CD14-positive monocyte (primary cell): Measurements from ENCODE around the gene CHST6. TPM values are rescaled to one million over a fixed set of nuclear protein-coding genes. Genes with fewer than 3 reads are reported as not detected.
"Not testable (repeated sequence)": the region's sequence is repeated elsewhere in the genome, so short reads cannot be mapped to it uniquely, and the experiment has no call there.

Experiments used
- DNase-seq, 3 donors: peaks; one replicate each; pipeline ENCODE4 v3.0.0-alpha.2; 2011 to 2022
- H2AFZ ChIP-seq: 2 replicates; pipeline ENCODE4 v1.6.0; 2012; ENCODE audit warnings: mild to moderate bottlenecking, low read depth, low read length, inconsistent platforms; ENCODE audit not compliant: insufficient read depth, poor library complexity, severe bottlenecking
- H3K27ac ChIP-seq, 2 donors: 1 replicate in 1 of 2; 2 replicates in 1 of 2; pipeline ENCODE4 v1.5.1; 2012 to 2013; ENCODE audit warnings: low read length in 2 of 2, control low read depth in 1 of 2, inconsistent platforms in 1 of 2, low read depth in 1 of 2, mild to moderate bottlenecking in 1 of 2
- H3K27me3 ChIP-seq, 2 donors: one replicate each; pipeline versions ENCODE4 v1.6.0 to v1.6.1; 2011 to 2013; ENCODE audit warnings: low read length in 2 of 2; ENCODE audit not compliant: control insufficient read depth in 2 of 2, insufficient read depth in 2 of 2
- H3K36me3 ChIP-seq, 2 donors: replicated peaks in 1 of 2; 1 replicate in 1 of 2; 2 replicates in 1 of 2; pipeline versions ENCODE4 v1.5.1 to v1.6.1; 2012 to 2013; ENCODE audit warnings: low read length in 2 of 2, control low read depth in 1 of 2, inconsistent platforms in 1 of 2, mild to moderate bottlenecking in 1 of 2; ENCODE audit not compliant: insufficient read depth in 2 of 2, control insufficient read depth in 1 of 2
- H3K4me1 ChIP-seq, 2 donors: 1 replicate in 1 of 2; 2 replicates in 1 of 2; pipeline versions ENCODE4 v1.5.1 to v1.6.1; 2012 to 2013; ENCODE audit warnings: low read length in 2 of 2, control low read depth in 1 of 2, inconsistent platforms in 1 of 2, mild to moderate bottlenecking in 1 of 2, moderate library complexity in 1 of 2; ENCODE audit not compliant: insufficient read depth in 2 of 2, control insufficient read depth in 1 of 2
- H3K4me2 ChIP-seq: replicated peaks from 2 replicates; pipeline ENCODE3; 2012; ENCODE audit warnings: low read length, moderate library complexity, mild to moderate bottlenecking; ENCODE audit not compliant: poor library complexity, severe bottlenecking; ENCODE audit errors: extremely low read depth
- H3K4me3 ChIP-seq, 3 experiments: fragments of 200-600 bp in 1 of 3; sonication (generic) in 1 of 3; replicated peaks in 1 of 3; 1 replicate in 2 of 3; 2 replicates in 1 of 3; pipeline ENCODE4 v1.5.1; 2011 to 2013; ENCODE audit warnings: low read length in 3 of 3, mild to moderate bottlenecking in 3 of 3, control low read depth in 2 of 3, low read depth in 2 of 3, inconsistent platforms in 1 of 3, moderate library complexity in 1 of 3
- H3K79me2 ChIP-seq: 2 replicates; pipeline ENCODE4 v1.6.0; 2012; ENCODE audit warnings: mild to moderate bottlenecking, control low read depth, inconsistent platforms, low read length, moderate library complexity; ENCODE audit not compliant: insufficient read depth
- H3K9ac ChIP-seq: 2 replicates; pipeline ENCODE4 v1.6.0; 2017; ENCODE audit warnings: low read length, mild to moderate bottlenecking; ENCODE audit not compliant: insufficient read depth, poor library complexity, severe bottlenecking
- H3K9me3 ChIP-seq, 2 donors: replicated peaks in 1 of 2; 1 replicate in 1 of 2; 2 replicates in 1 of 2; pipeline versions ENCODE4 v1.5.1 to v1.6.1; 2012 to 2013; ENCODE audit warnings: low read length in 2 of 2, control low read depth in 1 of 2; ENCODE audit not compliant: control insufficient read depth in 1 of 2, insufficient read depth in 1 of 2
- H4K20me1 ChIP-seq: 2 replicates; pipeline ENCODE4 v1.6.0; 2012; ENCODE audit warnings: mild to moderate bottlenecking, low read length, control low read depth, moderate library complexity; ENCODE audit not compliant: insufficient read depth
- H3K27ac Mint-ChIP-seq, 7 donors: one replicate each; pipeline ENCODE4 v1.8.0; 2020; ENCODE audit warnings: mild to moderate bottlenecking in 7 of 7, mixed read lengths in 7 of 7, moderate library complexity in 6 of 7, inconsistent platforms in 2 of 7
- H3K27me3 Mint-ChIP-seq, 3 donors: one replicate each; pipeline ENCODE4 v1.8.0; 2021 to 2022; ENCODE audit warnings: low read depth in 3 of 3, mild to moderate bottlenecking in 3 of 3, mixed read lengths in 3 of 3, moderate library complexity in 3 of 3, inconsistent platforms in 1 of 3
- H3K36me3 Mint-ChIP-seq, 2 donors: one replicate each; pipeline ENCODE4 v1.8.0; 2020; ENCODE audit warnings: mixed read lengths in 2 of 2, inconsistent platforms in 1 of 2, mild to moderate bottlenecking in 1 of 2
- H3K4me1 Mint-ChIP-seq: one replicate; pipeline ENCODE4 v1.8.0; 2020; ENCODE audit warnings: mild to moderate bottlenecking, mixed read lengths
- H3K4me3 Mint-ChIP-seq, 2 donors: one replicate each; pipeline ENCODE4 v1.8.0; 2020; ENCODE audit warnings: mild to moderate bottlenecking in 2 of 2, mixed read lengths in 2 of 2, moderate library complexity in 1 of 2
- H3K9me3 Mint-ChIP-seq, 7 donors: one replicate each; pipeline ENCODE4 v1.8.0; 2020 to 2022; ENCODE audit warnings: mixed read lengths in 7 of 7, mild to moderate bottlenecking in 6 of 7, moderate library complexity in 6 of 7, inconsistent platforms in 2 of 7
- WGBS: methylation state at CpG from one replicate; pipeline ENCODE4 v1.1.5; 2013; ENCODE audit warnings: missing lambda C conversion rate; ENCODE audit not compliant: insufficient coverage; 5-methylcytosine and 5-hydroxymethylcytosine counted together
- intact Hi-C, 2 donors: fragments of 100-400 bp; cut with micrococcal nuclease; formaldehyde crosslinking; loops; one replicate each; pipeline versions ENCODE4 v1.15.0 to v1.15.1; 2023
- polyA plus RNA-seq, 3 donors: library from polyadenylated mRNA; depleted of rRNA in 1 of 3; unstranded in 2 of 3; stranded (reverse) in 1 of 3; fragments of 300-500 nt in 2 of 3; fragments of >200 nt in 1 of 3; fragmentation: Illumina TruSeq in 2 of 3; gene quantifications; 1 replicate in 2 of 3; 2 replicates in 1 of 3; pipeline ENCODE4 v1.2.3, GENCODE V29; 2012 to 2021
- TF ChIP-seq, protein P1 (sequence below): fragments of 200-600 bp; IDR thresholded peaks from one replicate; pipeline ENCODE4 v1.8.0; 2022; ENCODE audit warnings: antibody characterized with exemption, mild to moderate bottlenecking

CHST6 gene
- polyA plus RNA-seq, 3 donors: 0.03 TPM; not detected in 2

DNA sequence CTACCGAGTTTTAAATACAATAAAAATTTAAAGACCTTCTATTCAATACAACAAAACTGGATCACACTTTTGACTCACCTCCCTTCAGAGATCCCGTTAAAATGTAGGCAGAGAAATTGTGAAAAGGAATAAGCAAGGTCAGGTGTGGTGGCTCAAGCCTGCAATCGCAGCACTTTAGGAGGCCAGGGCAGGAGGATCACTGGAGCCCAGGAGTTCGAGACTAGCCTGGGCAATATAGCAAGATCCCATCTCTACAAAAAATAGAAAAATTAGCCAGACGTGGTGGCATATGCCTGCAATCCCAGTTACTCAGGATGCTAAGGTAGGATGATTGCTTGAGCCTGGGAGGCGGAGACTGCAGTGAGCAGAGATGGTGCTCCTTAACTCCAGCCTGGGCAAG is 23.9 kb upstream of the CHST6 start:
- Mint-ChIP-seq H3K27ac (no peak overlapping the region), H3K27me3 (peaks cover 6 to 10% (median 8%) of the 10 kb centered on the region in 3 donors), H3K36me3 (peaks cover 0 to 4% of the 10 kb centered on the region in 2 donors), H3K9me3 (peaks cover 0 to 2% (median 0%) of the 10 kb centered on the region in 7 donors), H3K4me1 (peaks cover 11% of the 10 kb centered on the region), H3K4me3 (no peak overlapping the region)
- H3K79me2 ChIP-seq: no peaks in the 10 kb centered on the region
- DNase-seq: no peak
- peaks cover 4 to 5% of the 10 kb centered on the region in 2 donors for H3K4me1 ChIP-seq
- H3K9me3 ChIP-seq: no peaks in the 10 kb centered on the region
- H4K20me1 ChIP-seq: no peaks in the 10 kb centered on the region
- H3K36me3 ChIP-seq: no peaks in the 10 kb centered on the region
- TF ChIP-seq, protein P1, sequence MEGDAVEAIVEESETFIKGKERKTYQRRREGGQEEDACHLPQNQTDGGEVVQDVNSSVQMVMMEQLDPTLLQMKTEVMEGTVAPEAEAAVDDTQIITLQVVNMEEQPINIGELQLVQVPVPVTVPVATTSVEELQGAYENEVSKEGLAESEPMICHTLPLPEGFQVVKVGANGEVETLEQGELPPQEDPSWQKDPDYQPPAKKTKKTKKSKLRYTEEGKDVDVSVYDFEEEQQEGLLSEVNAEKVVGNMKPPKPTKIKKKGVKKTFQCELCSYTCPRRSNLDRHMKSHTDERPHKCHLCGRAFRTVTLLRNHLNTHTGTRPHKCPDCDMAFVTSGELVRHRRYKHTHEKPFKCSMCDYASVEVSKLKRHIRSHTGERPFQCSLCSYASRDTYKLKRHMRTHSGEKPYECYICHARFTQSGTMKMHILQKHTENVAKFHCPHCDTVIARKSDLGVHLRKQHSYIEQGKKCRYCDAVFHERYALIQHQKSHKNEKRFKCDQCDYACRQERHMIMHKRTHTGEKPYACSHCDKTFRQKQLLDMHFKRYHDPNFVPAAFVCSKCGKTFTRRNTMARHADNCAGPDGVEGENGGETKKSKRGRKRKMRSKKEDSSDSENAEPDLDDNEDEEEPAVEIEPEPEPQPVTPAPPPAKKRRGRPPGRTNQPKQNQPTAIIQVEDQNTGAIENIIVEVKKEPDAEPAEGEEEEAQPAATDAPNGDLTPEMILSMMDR: no peak
- H3K9ac ChIP-seq: no peak overlapping the region
- no CpG with 5 or more reads among the region's 6 CpGs for WGBS
- no peak overlapping the region for H3K4me2 ChIP-seq
- H3K27me3 ChIP-seq: peaks cover 0 to 6% of the 10 kb centered on the region in 2 donors
- H3K27ac ChIP-seq: no peak overlapping the region
- no peak overlapping the region for H2AFZ ChIP-seq
- no peak overlapping the region for H3K4me3 ChIP-seq
- intact Hi-C loops: loop anchor here (5.0 kb wide), 5 partner anchors 38 to 103 kb away; partner anchors contain the start of genes ADAT1 (in 1 of the 2), CFDP1 (in 1 of the 2), GABARAPL2 (in 1 of the 2) and TMEM231 (in 1 of the 2)

DNA sequence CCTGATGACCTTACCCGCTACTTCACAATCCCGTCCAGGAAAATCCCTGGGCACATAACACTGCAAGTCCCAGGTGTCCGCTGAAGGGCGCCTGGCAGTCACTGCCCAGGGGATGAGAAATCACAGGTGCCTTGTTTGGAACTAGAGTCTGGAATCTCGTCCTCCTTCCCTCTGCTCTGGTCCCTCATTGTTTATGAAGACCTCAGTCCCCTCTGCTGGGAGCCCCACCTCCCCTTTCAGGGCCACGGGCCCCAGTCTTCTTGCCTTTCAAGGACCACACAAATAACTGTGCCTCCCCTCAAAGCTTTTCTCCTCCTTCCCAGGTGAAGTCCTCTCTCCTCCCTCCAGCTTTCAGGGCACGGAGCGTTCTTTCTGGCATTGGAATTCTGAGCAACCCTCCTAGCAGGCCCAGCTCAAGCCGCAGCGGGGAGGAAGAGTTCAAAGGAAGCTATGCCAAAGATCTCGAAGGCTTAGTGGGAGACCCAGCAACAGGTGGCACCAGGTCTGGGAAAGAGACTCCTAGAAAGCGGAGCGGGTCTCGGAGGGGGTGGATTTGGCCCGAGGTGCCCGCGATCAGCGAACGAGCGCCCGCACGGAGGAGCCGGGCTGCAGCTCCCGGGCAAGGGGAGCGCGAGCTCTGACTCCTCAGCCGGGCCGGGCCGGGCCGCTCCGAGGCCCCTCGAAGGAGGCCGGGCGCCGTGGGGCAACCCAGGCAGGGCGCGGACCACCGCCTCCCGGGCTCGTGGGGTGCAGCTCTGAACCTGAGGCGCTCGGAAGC is 21.1 kb upstream of the CHST6 start:
- peak overlapping the region; percentile 86 for H2AFZ ChIP-seq
- H3K4me3 ChIP-seq: peak overlapping the region; percentile 59 to 90 (median 77)
- Mint-ChIP-seq H3K4me3 (peak overlapping the region; percentile 77 to 92), H3K27ac (peak overlapping the region; percentile 28 to 86 (median 83)), H3K4me1 (peaks cover 11% of the 10 kb centered on the region)
- H3K9me3 ChIP-seq, H3K79me2 ChIP-seq, H3K27me3 Mint-ChIP-seq, DNase-seq, H3K9me3 Mint-ChIP-seq, H3K4me1 ChIP-seq, H3K36me3 ChIP-seq, H4K20me1 ChIP-seq, H3K36me3 Mint-ChIP-seq, H3K27me3 ChIP-seq: not testable (repeated sequence)
- peak overlapping the region; percentile 69 for H3K4me2 ChIP-seq
- WGBS: under 1% methylated on average over 32 of the region's 42 CpGs
- H3K27ac ChIP-seq: peak overlapping the region; percentile 15 to 85
- intact Hi-C loops: loop anchor here (2.0 to 5.0 kb wide), 7 partner anchors 41 to 106 kb away; partner anchors contain the start of genes ADAT1 (in 1 of the 2), CFDP1 (in 1 of the 2), GABARAPL2 (in 1 of the 2) and TMEM170A (in 1 of the 2)
- peak overlapping the region; percentile 93 for H3K9ac ChIP-seq
